HEK293 (cell line): Measurements from ENCODE around the gene WASF2.
A peak's percentile ranks its signal among the peaks of the same experiment; 100 is the strongest.

Source experiments
- CTCF ChIA-PET: fragments of 350-600 bp; formaldehyde crosslinking; extraction: SDS; loops from one replicate; lab custom pipeline; 2021; ENCODE audit warnings: antibody characterized with exemption; lab: Yijun Ruan, JAX
- POLR2A ChIA-PET: fragments of 300-600 bp; formaldehyde crosslinking; extraction: SDS; loops from one replicate; lab custom pipeline; 2020; ENCODE audit warnings: antibody characterized with exemption, inconsistent platforms; lab: Yijun Ruan, JAX
- H3K27ac ChIP-seq: fragments of 200-500 bp; sonication (Bioruptor generic); 2 replicates; pipeline ENCODE4 v1.5.1; 2014; ENCODE audit warnings: low read depth, low read length, control low read depth, inconsistent platforms; ENCODE audit errors: extremely low read depth
- H3K36me3 ChIP-seq, 2 experiments: fragments of 200-500 bp in 1 of 2; sonication (Bioruptor generic) in 1 of 2; 1 replicate in 1 of 2; 2 replicates in 1 of 2; pipeline ENCODE4 v1.5.1; 2014 to 2017; ENCODE audit warnings: inconsistent platforms in 2 of 2, low read length in 2 of 2; ENCODE audit not compliant: control insufficient read depth in 2 of 2, insufficient read depth in 1 of 2
- H3K4me1 ChIP-seq: fragments of 200-500 bp; sonication (Bioruptor generic); 2 replicates; pipeline ENCODE4 v1.5.1; 2014; ENCODE audit warnings: mild to moderate bottlenecking, low read length, inconsistent platforms; ENCODE audit not compliant: control insufficient read depth, insufficient read depth
- H3K4me3 ChIP-seq: 2 replicates; pipeline ENCODE4 v1.5.1; 2011; ENCODE audit warnings: low read depth, mild to moderate bottlenecking, control low read depth, low read length, moderate library complexity
- H3K9me3 ChIP-seq: fragments of 200-500 bp; sonication (Bioruptor generic); 2 replicates; pipeline ENCODE4 v1.5.1; 2014; ENCODE audit warnings: low read depth, low read length, inconsistent platforms; ENCODE audit not compliant: control insufficient read depth, insufficient read depth
- GLIS1 ChIP-seq: fragments of 450-650 bp; formaldehyde crosslinking; IDR thresholded peaks from 2 replicates; pipeline ENCODE4 v1.5.1; 2016; ENCODE audit warnings: missing biosample characterization, missing genetic modification characterization
- TRIM28 ChIP-seq: IDR thresholded peaks from 2 replicates; pipeline ENCODE4 v1.6.1; 2011; ENCODE audit warnings: low read length, control low read depth, borderline replicate concordance
- ZNF140 ChIP-seq: fragments of 450-650 bp; formaldehyde crosslinking; IDR thresholded peaks from 2 replicates; pipeline ENCODE4 v1.5.1; 2016; ENCODE audit warnings: missing biosample characterization, missing genetic modification characterization
- ZNF19 ChIP-seq: fragments of 450-650 bp; formaldehyde crosslinking; IDR thresholded peaks from 2 replicates; pipeline ENCODE4; 2016; ENCODE audit warnings: missing biosample characterization, missing genetic modification characterization, low read depth
- ZNF324 ChIP-seq: fragments of 450-650 bp; formaldehyde crosslinking; IDR thresholded peaks from 2 replicates; pipeline ENCODE4 v1.5.1; 2016; ENCODE audit warnings: missing biosample characterization, missing genetic modification characterization
- ZNF473 ChIP-seq: fragments of 450-650 bp; formaldehyde crosslinking; IDR thresholded peaks from 2 replicates; pipeline ENCODE4 v1.5.1; 2017; ENCODE audit warnings: missing biosample characterization, missing genetic modification characterization
- ZNF521 ChIP-seq: fragments of 450-650 bp; formaldehyde crosslinking; IDR thresholded peaks from 2 replicates; pipeline ENCODE4 v1.5.1; 2017; ENCODE audit warnings: missing biosample characterization, mild to moderate bottlenecking, missing genetic modification characterization
- ZNF626 ChIP-seq: fragments of 450-650 bp; sonication (Bioruptor Pico); formaldehyde crosslinking; IDR thresholded peaks from 2 replicates; pipeline ENCODE4 v1.5.1; 2018; ENCODE audit warnings: missing biosample characterization, missing genetic modification characterization, inconsistent platforms
- ZNF629 ChIP-seq: fragments of 450-650 bp; formaldehyde crosslinking; IDR thresholded peaks from 2 replicates; pipeline ENCODE4 v1.5.1; 2017; ENCODE audit warnings: missing biosample characterization, missing genetic modification characterization
- ZNF837 ChIP-seq: fragments of 450-650 bp; formaldehyde crosslinking; IDR thresholded peaks from 2 replicates; pipeline ENCODE4 v1.5.1; 2016; ENCODE audit warnings: missing biosample characterization, missing genetic modification characterization
- TF ChIP-seq, protein P1 (sequence below): fragments of 450-650 bp; formaldehyde crosslinking; IDR thresholded peaks from 2 replicates; pipeline ENCODE4 v1.5.1; 2016; ENCODE audit warnings: missing biosample characterization, missing genetic modification characterization
- TF ChIP-seq, protein P2 (sequence below): fragments of 450-650 bp; formaldehyde crosslinking; IDR thresholded peaks from 2 replicates; pipeline ENCODE4 v1.5.1; 2016; ENCODE audit warnings: missing biosample characterization, missing genetic modification characterization, borderline replicate concordance
- TF ChIP-seq, protein P3 (sequence below): fragments of 450-650 bp; formaldehyde crosslinking; IDR thresholded peaks from 2 replicates; pipeline ENCODE4 v1.5.1; 2016; ENCODE audit warnings: missing biosample characterization, missing genetic modification characterization
- TF ChIP-seq, protein P4 (sequence below): fragments of 450-650 bp; formaldehyde crosslinking; IDR thresholded peaks from 2 replicates; pipeline ENCODE4 v1.5.1; 2017; ENCODE audit warnings: missing biosample characterization, missing genetic modification characterization
- TF ChIP-seq, protein P5 (sequence below): fragments of 450-650 bp; IDR thresholded peaks from 2 replicates; pipeline ENCODE4 v1.5.1; 2018; ENCODE audit warnings: missing biosample characterization, missing genetic modification characterization
- TF ChIP-seq, protein P6 (sequence below): fragments of 450-650 bp; formaldehyde crosslinking; IDR thresholded peaks from 2 replicates; pipeline ENCODE4 v1.5.1; 2016; ENCODE audit warnings: missing biosample characterization, missing genetic modification characterization

Gene WASF2, protein sequence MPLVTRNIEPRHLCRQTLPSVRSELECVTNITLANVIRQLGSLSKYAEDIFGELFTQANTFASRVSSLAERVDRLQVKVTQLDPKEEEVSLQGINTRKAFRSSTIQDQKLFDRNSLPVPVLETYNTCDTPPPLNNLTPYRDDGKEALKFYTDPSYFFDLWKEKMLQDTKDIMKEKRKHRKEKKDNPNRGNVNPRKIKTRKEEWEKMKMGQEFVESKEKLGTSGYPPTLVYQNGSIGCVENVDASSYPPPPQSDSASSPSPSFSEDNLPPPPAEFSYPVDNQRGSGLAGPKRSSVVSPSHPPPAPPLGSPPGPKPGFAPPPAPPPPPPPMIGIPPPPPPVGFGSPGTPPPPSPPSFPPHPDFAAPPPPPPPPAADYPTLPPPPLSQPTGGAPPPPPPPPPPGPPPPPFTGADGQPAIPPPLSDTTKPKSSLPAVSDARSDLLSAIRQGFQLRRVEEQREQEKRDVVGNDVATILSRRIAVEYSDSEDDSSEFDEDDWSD

DNA sequence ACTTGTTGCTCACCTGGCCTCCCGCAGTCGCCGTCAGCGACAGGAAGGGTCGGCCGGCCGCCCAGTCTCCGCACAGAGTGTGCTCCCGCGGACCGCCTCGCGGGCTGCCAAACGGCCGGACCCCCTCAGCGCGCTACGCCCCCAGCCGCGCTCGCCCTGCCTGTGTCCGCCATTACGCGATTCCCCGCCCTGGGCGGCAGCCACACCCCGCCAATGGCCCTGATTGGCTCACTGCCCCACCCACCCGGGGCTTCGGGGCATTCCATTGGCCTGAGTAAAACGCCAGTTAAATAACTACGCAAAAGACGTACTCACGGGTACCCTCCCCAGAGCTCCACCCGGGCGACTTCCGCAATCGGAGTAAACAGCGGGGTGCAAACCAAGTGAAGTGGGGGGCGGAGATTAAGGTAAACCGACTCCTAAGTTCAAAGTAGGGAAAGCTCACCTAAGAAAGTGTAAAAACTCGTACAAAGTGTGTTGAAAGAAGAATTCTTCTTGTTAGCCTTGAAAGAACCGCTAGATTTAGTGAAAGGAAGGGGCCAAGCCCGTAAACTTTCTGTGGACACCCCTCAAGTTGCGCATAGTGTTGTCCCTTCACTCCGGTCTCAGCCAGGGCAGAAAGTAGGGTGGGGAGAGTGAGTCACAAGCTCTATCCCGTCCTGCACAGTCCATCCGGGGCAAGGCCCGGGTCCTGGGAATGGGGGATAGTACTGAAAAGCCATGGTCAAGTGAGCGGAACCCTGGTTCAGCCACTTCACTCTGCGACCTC lies at the start of gene WASF2:
Gene WASF2, minus strand, starts transcription at position 195 of the 769 bp plus-strand sequence. CDS start 61,277 bp downstream, outside the sequence.
- H3K36me3 ChIP-seq = no peaks in the 10 kb centered on the region
- H3K4me1 ChIP-seq = peaks cover 3% of the 10 kb centered on the region; the same call in 1 of the 2 replicates
- peak within 1 kb of the TSS; percentile 86 for H3K4me3 ChIP-seq
- no peaks in the 10 kb centered on the region for H3K9me3 ChIP-seq
- H3K27ac ChIP-seq = peak within 1 kb of the TSS; percentile 81
- ChIA-PET POLR2A (interaction anchor here (0.5 to 1.7 kb wide), 29 partner anchors 10 to 1395 kb away, joined by 3 to 16 read pairs (median 4); partner anchors contain the start of genes AHDC1 and STX12), CTCF (interaction anchor here (0.6 to 3.0 kb wide), 9 partner anchors 16 to 446 kb away, joined by 3 to 11 read pairs (median 3); no protein-coding TSS in a partner anchor)
- TF ChIP-seq ZNF19 (tag by site-specific recombination) = no peak
- TF ChIP-seq, protein P1, sequence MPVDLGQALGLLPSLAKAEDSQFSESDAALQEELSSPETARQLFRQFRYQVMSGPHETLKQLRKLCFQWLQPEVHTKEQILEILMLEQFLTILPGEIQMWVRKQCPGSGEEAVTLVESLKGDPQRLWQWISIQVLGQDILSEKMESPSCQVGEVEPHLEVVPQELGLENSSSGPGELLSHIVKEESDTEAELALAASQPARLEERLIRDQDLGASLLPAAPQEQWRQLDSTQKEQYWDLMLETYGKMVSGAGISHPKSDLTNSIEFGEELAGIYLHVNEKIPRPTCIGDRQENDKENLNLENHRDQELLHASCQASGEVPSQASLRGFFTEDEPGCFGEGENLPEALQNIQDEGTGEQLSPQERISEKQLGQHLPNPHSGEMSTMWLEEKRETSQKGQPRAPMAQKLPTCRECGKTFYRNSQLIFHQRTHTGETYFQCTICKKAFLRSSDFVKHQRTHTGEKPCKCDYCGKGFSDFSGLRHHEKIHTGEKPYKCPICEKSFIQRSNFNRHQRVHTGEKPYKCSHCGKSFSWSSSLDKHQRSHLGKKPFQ = no peak
- no peak for TF ChIP-seq ZNF626 (tag by site-specific recombination)
- TF ChIP-seq ZNF140 (tag by site-specific recombination) = no peak
- TF ChIP-seq, protein P2, sequence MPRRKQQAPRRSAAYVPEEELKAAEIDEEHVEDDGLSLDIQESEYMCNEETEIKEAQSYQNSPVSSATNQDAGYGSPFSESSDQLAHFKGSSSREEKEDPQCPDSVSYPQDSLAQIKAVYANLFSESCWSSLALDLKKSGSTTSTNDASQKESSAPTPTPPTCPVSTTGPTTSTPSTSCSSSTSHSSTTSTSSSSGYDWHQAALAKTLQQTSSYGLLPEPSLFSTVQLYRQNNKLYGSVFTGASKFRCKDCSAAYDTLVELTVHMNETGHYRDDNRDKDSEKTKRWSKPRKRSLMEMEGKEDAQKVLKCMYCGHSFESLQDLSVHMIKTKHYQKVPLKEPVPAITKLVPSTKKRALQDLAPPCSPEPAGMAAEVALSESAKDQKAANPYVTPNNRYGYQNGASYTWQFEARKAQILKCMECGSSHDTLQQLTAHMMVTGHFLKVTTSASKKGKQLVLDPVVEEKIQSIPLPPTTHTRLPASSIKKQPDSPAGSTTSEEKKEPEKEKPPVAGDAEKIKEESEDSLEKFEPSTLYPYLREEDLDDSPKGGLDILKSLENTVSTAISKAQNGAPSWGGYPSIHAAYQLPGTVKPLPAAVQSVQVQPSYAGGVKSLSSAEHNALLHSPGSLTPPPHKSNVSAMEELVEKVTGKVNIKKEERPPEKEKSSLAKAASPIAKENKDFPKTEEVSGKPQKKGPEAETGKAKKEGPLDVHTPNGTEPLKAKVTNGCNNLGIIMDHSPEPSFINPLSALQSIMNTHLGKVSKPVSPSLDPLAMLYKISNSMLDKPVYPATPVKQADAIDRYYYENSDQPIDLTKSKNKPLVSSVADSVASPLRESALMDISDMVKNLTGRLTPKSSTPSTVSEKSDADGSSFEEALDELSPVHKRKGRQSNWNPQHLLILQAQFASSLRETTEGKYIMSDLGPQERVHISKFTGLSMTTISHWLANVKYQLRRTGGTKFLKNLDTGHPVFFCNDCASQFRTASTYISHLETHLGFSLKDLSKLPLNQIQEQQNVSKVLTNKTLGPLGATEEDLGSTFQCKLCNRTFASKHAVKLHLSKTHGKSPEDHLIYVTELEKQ = no peak
- TF ChIP-seq ZNF473 (tag by site-specific recombination) = no peak
- peak; percentile 99 for TF ChIP-seq GLIS1
- no peak for TF ChIP-seq ZNF837 (tag by site-specific recombination)
- TF ChIP-seq, protein P3, sequence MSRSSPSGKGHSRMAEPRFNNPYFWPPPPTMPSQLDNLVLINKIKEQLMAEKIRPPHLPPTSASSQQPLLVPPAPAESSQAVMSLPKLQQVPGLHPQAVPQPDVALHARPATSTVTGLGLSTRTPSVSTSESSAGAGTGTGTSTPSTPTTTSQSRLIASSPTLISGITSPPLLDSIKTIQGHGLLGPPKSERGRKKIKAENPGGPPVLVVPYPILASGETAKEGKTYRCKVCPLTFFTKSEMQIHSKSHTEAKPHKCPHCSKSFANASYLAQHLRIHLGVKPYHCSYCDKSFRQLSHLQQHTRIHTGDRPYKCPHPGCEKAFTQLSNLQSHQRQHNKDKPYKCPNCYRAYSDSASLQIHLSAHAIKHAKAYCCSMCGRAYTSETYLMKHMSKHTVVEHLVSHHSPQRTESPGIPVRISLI (tag by site-specific recombination) = no peak
- TF ChIP-seq, protein P4, sequence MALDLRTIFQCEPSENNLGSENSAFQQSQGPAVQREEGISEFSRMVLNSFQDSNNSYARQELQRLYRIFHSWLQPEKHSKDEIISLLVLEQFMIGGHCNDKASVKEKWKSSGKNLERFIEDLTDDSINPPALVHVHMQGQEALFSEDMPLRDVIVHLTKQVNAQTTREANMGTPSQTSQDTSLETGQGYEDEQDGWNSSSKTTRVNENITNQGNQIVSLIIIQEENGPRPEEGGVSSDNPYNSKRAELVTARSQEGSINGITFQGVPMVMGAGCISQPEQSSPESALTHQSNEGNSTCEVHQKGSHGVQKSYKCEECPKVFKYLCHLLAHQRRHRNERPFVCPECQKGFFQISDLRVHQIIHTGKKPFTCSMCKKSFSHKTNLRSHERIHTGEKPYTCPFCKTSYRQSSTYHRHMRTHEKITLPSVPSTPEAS (tag by site-specific recombination) = no peak; the same call in 1 of the 2 replicates
- TF ChIP-seq ZNF324 (tag by site-specific recombination) = peak; percentile 94
- TF ChIP-seq, protein P5, sequence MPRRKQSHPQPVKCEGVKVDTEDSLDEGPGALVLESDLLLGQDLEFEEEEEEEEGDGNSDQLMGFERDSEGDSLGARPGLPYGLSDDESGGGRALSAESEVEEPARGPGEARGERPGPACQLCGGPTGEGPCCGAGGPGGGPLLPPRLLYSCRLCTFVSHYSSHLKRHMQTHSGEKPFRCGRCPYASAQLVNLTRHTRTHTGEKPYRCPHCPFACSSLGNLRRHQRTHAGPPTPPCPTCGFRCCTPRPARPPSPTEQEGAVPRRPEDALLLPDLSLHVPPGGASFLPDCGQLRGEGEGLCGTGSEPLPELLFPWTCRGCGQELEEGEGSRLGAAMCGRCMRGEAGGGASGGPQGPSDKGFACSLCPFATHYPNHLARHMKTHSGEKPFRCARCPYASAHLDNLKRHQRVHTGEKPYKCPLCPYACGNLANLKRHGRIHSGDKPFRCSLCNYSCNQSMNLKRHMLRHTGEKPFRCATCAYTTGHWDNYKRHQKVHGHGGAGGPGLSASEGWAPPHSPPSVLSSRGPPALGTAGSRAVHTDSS (tag by site-specific recombination) = no peak
- no peak for TF ChIP-seq ZNF521 (tag by site-specific recombination)
- TF ChIP-seq TRIM28 = 0 out of 2 replicates have a peak, but pooled peaks have one; percentile 30
- TF ChIP-seq, protein P6, sequence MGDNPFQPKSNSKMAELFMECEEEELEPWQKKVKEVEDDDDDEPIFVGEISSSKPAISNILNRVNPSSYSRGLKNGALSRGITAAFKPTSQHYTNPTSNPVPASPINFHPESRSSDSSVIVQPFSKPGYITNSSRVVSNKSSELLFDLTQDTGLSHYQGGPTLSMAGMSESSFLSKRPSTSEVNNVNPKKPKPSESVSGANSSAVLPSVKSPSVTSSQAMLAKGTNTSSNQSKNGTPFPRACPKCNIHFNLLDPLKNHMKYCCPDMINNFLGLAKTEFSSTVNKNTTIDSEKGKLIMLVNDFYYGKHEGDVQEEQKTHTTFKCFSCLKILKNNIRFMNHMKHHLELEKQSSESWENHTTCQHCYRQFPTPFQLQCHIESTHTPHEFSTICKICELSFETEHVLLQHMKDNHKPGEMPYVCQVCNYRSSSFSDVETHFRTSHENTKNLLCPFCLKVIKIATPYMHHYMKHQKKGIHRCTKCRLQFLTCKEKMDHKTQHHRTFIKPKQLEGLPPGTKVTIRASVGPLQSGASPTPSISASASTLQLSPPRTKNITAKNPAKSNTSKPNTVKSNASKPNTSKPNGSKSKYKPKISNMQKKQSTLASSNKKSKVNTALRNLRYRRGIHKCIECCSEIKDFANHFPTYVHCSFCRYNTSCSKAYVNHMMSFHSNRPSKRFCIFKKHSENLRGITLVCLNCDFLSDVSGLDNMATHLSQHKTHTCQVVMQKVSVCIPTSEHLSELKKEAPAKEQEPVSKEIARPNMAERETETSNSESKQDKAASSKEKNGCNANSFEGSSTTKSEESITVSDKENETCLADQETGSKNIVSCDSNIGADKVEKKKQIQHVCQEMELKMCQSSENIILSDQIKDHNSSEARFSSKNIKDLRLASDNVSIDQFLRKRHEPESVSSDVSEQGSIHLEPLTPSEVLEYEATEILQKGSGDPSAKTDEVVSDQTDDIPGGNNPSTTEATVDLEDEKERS (tag by site-specific recombination) = no peak
- TF ChIP-seq ZNF629 (tag by site-specific recombination) = peak; percentile 73
